DND-41 (cell line): ENCODE measurements around the gene TEX2.
A peak's percentile ranks its signal among the peaks of the same experiment; 100 is the strongest.

Experiments used
- ATAC-seq: fragments of 200-7000 bp; cut with Tn5 transposase; 3 replicates; pipeline ENCODE4 v1.9.1; 2021; ENCODE audit warnings: low read depth; ENCODE audit not compliant: insufficient read depth
- DNase-seq: peaks from one replicate; pipeline ENCODE4 v3.0.0-alpha.2; 2020
- H2AFZ ChIP-seq: 2 replicates; pipeline ENCODE4 v1.6.0; 2012; ENCODE audit warnings: low read depth, low read length
- H3K27ac ChIP-seq: 2 replicates; pipeline ENCODE4 v1.5.1; 2012; ENCODE audit warnings: low read length, inconsistent platforms
- H3K27me3 ChIP-seq: fragments of 200-600 bp; sonication (generic); 2 replicates; pipeline ENCODE4 v1.6.0; 2012; ENCODE audit warnings: low read length, mild to moderate bottlenecking, inconsistent platforms; ENCODE audit not compliant: insufficient read depth, poor library complexity
- H3K36me3 ChIP-seq: 2 replicates; pipeline ENCODE4 v1.5.1; 2012; ENCODE audit warnings: low read length, inconsistent platforms; ENCODE audit not compliant: insufficient read depth
- H3K4me1 ChIP-seq: 2 replicates; pipeline ENCODE4 v1.5.1; 2012; ENCODE audit warnings: mild to moderate bottlenecking, low read length; ENCODE audit not compliant: insufficient read depth
- H3K4me2 ChIP-seq: 2 replicates; pipeline ENCODE4 v1.6.0; 2012; ENCODE audit warnings: mild to moderate bottlenecking, moderate library complexity, low read length, inconsistent platforms; ENCODE audit not compliant: insufficient read depth
- H3K4me3 ChIP-seq, 2 experiments: fragments of 200-600 bp in 1 of 2; shearing (Covaris generic) in 1 of 2; 2 replicates each; pipeline ENCODE4 v1.5.1; 2012 to 2016; ENCODE audit warnings: inconsistent platforms in 2 of 2, low read length in 2 of 2, mild to moderate bottlenecking in 2 of 2, low read depth in 1 of 2, moderate library complexity in 1 of 2
- H3K79me2 ChIP-seq: 2 replicates; pipeline ENCODE4 v1.6.0; 2012; ENCODE audit warnings: low read length, inconsistent platforms; ENCODE audit not compliant: insufficient read depth
- H3K9ac ChIP-seq: 2 replicates; pipeline ENCODE4 v1.6.0; 2012; ENCODE audit warnings: low read depth, mild to moderate bottlenecking, inconsistent platforms, low read length, moderate library complexity
- H3K9me3 ChIP-seq: 2 replicates; pipeline ENCODE4 v1.5.1; 2012; ENCODE audit warnings: low read length, moderate library complexity, mild to moderate bottlenecking, inconsistent platforms; ENCODE audit not compliant: insufficient read depth, severe bottlenecking
- H4K20me1 ChIP-seq: 2 replicates; pipeline ENCODE4 v1.6.0; 2012; ENCODE audit warnings: low read length; ENCODE audit not compliant: insufficient read depth
- CTCF ChIP-seq: IDR thresholded peaks from 2 replicates; pipeline ENCODE4 v1.5.1; 2012; ENCODE audit warnings: borderline replicate concordance, low read length, moderate library complexity, mild to moderate bottlenecking; ENCODE audit not compliant: poor library complexity, severe bottlenecking; ENCODE audit errors: extremely low read depth
- EZH2 ChIP-seq: IDR thresholded peaks from 3 replicates; pipeline ENCODE4 v1.6.1; 2012; ENCODE audit warnings: borderline replicate concordance, low read depth, mild to moderate bottlenecking, moderate library complexity, low read length, inconsistent platforms; ENCODE audit not compliant: severe bottlenecking

TEX2 gene

GRCh38 chr17:64202683-64203344 is 60.2 kb downstream of the TEX2 start:
- peaks cover 2% of the 10 kb centered on the region; the same call in 1 of the 2 replicates for H3K79me2 ChIP-seq
- H3K27ac ChIP-seq: no peak overlapping the region
- DNase-seq: no peak
- TF ChIP-seq EZH2: no peak
- TF ChIP-seq CTCF: no peak
- H4K20me1 ChIP-seq: peaks cover 7% of the 10 kb centered on the region; the same call in 1 of the 2 replicates
- peaks cover 2% of the 10 kb centered on the region for H3K9me3 ChIP-seq
- H3K9ac ChIP-seq: no peak overlapping the region
- no peaks in the 10 kb centered on the region for H3K27me3 ChIP-seq
- H2AFZ ChIP-seq: no peak overlapping the region
- H3K4me3 ChIP-seq: no peak overlapping the region
- H3K4me2 ChIP-seq: no peak overlapping the region
- no peaks in the 10 kb centered on the region for H3K36me3 ChIP-seq
- no peak for ATAC-seq
- peaks cover 17% of the 10 kb centered on the region for H3K4me1 ChIP-seq

GRCh38 chr17:64200080-64201032 is 62.7 kb downstream of the TEX2 start:
- Histone ChIP-seq H3K79me2 (no peaks in the 10 kb centered on the region), H3K4me2 (no peak overlapping the region), H4K20me1 (peaks cover 7% of the 10 kb centered on the region; the same call in 1 of the 2 replicates), H3K27me3 (no peaks in the 10 kb centered on the region), H3K9me3 (peaks cover 2% of the 10 kb centered on the region), H2AFZ (no peak overlapping the region), H3K4me1 (peaks cover 17% of the 10 kb centered on the region), H3K4me3 (no peak overlapping the region), H3K36me3 (no peaks in the 10 kb centered on the region), H3K27ac (no peak overlapping the region), H3K9ac (no peak overlapping the region)
- ATAC-seq (peak; percentile 64; the same call in 2 of the 3 replicates), DNase-seq (peak; percentile 8)
- no peak for TF ChIP-seq CTCF
- TF ChIP-seq EZH2: no peak

GRCh38 chr17:64198331-64199090 is 64.5 kb downstream of the TEX2 start:
- H3K4me1 ChIP-seq: peaks cover 17% of the 10 kb centered on the region
- peaks cover 2% of the 10 kb centered on the region for H3K9me3 ChIP-seq
- no peak overlapping the region for H2AFZ ChIP-seq
- ATAC-seq (no peak), DNase-seq (no peak)
- no peak overlapping the region for H3K4me3 ChIP-seq
- no peak overlapping the region for H3K4me2 ChIP-seq
- no peaks in the 10 kb centered on the region for H3K79me2 ChIP-seq
- no peak overlapping the region for H3K9ac ChIP-seq
- no peak for TF ChIP-seq EZH2
- TF ChIP-seq CTCF: no peak
- no peaks in the 10 kb centered on the region for H3K27me3 ChIP-seq
- H3K27ac ChIP-seq: no peak overlapping the region
- H3K36me3 ChIP-seq: peaks cover 1% of the 10 kb centered on the region; the same call in 1 of the 2 replicates
- H4K20me1 ChIP-seq: peaks cover 7% of the 10 kb centered on the region; the same call in 1 of the 2 replicates
